Choroid plexus epithelial cell (primary cell): ENCODE results near the gene STEAP2.
"Not testable (repeated sequence)": the region's sequence is repeated elsewhere in the genome, so short reads cannot be mapped to it uniquely, and the experiment has no call there.

Experiments used
- DNase-seq: peaks from one replicate; pipeline ENCODE4 v3.0.0-alpha.2; 2010; ENCODE audit warnings: low read depth
- H3K4me3 ChIP-seq: 2 replicates; pipeline ENCODE4 v1.5.1; 2011; ENCODE audit warnings: low read depth, mild to moderate bottlenecking, control low read depth, low read length, moderate library complexity
- CTCF ChIP-seq: conservative IDR thresholded peaks from 2 replicates; pipeline ENCODE4 v1.5.1; 2011; ENCODE audit warnings: low read depth, mild to moderate bottlenecking, control low read depth, inconsistent platforms, low read length, moderate library complexity

The STEAP2 gene

DNA sequence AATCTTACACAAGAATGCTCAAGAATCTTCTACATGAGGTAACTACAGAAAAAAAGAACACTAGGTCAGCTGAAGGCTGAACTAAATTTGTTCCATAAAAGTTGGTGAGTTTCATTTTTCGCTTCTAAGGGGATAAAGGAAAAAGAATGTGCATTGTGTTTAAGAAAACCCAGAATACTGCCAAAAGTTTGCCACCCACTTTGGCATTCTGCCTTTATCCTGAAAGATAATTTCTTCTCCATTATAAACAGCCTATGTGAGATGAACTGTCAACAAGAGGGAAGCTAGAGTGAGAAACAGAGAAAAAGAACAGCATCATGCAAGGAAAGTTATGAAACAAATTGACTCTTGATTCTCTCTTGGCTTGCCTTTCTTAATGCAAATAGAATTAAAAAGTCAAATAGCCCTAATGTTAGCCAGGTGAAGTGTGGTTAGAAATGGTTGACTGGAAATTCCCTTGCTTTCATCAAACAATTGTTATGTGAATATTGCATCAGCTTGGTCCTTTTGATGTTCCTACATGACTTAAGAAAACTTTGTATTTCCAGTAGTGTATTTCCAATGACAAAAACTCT is 31.4 kb upstream of the STEAP2 start:
- TF ChIP-seq CTCF, result no peak
- no peak overlapping the region for H3K4me3 ChIP-seq
- peak; percentile 79 for DNase-seq

- peak; percentile 8 for DNase-seq
- TF ChIP-seq CTCF, result no peak
- no peak overlapping the region for H3K4me3 ChIP-seq
Measured at GRCh38 chr7:90180649-90181048, 30.9 kb upstream of the STEAP2 start.

GRCh38 chr7:90181485-90181884 is 30.1 kb upstream of the STEAP2 start:
- DNase-seq, result no peak
- TF ChIP-seq CTCF, result no peak

DNA sequence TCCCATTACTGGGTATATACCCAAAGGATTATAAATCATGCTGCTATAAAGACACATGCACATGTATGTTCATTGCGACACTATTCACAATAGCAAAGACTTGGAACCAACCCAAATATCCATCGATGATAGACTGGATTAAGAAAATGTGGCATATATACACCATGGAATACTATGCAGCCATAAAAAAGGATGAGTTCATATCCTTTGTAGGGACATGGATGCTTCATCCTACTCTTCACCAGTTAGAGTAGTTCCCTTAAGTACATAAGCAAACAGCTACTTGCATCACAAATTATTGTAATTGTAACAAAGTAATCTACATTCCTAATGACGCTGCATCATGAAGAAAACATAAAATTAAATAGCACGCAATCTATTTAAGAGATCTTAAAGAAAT is 25.2 kb upstream of the STEAP2 start:
- not testable (repeated sequence) for H3K4me3 ChIP-seq, DNase-seq

More at GRCh38 chr7:90181485-90181884, 30.1 kb upstream of the STEAP2 start:
- no peak overlapping the region for H3K4me3 ChIP-seq

- no peak for TF ChIP-seq CTCF
- no peak overlapping the region for H3K4me3 ChIP-seq
- no peak for DNase-seq
Measured at GRCh38 chr7:90187507-90188050, 24.0 kb upstream of the STEAP2 start.

DNA sequence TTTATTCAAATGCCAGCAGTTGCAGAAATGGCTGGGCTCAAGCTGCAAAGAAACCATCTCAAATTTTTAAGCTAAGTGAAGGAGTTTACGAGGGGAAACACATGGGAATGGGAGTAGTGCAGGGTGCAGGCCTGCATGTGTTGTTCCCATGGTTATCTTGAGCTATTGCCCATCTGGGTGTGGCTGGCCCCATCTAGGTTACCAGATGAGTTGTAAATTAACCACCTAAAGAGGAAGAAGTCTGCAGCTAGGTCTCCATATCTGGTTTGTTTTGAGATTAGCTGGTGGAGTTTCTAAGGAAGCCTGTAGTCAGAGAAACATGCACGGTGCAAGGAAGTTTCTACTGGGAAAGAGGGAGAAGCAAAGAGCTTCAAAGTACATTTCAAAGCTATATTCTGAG is 23.3 kb upstream of the STEAP2 start:
- TF ChIP-seq CTCF, result no peak
- DNase-seq, result no peak
- no peak overlapping the region for H3K4me3 ChIP-seq

DNA sequence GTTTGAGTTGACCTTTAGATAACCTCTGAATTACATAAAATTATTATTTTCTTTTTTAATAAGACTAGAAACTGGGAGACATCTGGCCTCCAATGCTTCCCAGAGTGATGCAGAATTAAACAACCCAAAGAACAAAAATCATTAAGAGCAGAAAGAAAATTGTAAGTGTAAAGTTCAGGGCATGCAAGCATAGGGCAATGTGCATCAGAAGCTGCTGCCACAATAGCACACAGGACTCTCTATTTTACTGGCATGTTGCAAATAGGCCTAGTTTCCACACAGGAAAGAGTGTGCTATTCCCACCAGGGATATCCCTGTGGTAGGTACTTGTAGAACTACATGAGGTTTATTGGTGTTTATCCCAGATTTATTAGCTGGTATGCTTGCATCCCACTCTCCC is 20.5 kb upstream of the STEAP2 start:
- DNase-seq, result no peak
- no peak overlapping the region for H3K4me3 ChIP-seq
- TF ChIP-seq CTCF, result no peak
